ENCODE results near the gene RIMBP2.

The RIMBP2 gene

DNA sequence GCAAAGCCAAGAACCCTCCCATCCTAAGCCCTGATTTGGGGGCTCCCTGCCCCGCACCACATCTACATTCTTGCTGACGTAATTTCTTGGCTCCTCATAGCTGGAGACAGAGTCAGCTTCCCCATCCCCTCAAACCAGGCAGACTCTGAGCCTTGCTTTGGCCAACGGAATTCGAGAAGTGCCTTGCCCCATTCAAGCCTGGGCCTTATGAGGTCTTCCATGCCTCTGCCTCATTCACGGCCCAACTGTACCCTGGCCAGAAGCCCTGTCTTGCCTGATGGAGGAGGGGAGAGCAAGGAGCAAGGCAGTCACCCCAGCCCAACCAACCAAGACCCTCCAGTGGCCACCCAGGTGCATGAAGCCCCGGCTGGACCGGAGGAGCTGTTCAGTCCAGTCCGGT, 214.3 kb downstream of the RIMBP2 start:
- no peak for DNase-seq (ENCODE audit: low read depth)

DNA sequence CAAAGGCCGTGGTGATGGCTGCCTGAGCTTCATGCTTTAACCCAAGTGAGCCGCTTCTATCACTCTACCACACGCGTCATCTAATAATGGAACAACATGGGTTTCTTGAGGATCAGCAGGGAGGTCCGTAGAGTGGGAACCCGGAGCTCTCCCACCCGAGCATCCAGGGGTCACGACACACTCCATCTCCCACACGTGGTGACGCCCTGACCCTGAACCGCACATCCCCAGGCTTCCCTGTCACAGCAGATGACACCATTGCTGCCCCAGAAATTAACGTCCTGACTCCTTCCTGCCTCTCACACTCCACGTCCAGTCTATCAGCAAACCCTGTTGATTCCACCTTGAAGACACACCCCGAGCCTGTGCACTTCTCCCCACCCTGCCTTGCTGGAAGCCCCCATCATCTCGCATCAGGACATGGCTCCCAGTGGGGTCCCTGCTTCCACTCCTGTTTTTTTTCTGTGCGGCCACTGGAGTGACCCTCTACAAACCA, 215.2 kb downstream of the RIMBP2 start:
- DNase-seq (ENCODE audit: low read depth), result no peak

DNA sequence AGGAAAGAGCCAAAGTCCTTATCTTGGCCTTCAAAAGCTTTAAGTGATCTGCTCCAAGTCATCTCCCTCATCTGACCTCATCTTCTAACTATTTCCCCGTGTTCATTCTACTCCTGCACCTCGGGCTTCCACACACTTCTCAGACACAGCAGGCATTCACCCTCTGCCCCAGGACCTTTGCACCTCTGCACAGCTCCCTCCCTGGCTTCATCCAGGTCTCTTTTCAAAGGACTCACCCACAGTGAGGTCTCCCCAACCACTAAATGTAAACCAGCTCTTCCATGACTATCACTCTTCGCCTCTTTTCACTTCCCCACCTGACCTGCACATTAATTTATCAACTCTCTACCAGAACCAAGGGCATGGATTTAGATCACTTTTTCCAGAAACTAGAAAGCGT, 216.6 kb downstream of the RIMBP2 start:
- no peak for DNase-seq (ENCODE audit: low read depth)

DNA sequence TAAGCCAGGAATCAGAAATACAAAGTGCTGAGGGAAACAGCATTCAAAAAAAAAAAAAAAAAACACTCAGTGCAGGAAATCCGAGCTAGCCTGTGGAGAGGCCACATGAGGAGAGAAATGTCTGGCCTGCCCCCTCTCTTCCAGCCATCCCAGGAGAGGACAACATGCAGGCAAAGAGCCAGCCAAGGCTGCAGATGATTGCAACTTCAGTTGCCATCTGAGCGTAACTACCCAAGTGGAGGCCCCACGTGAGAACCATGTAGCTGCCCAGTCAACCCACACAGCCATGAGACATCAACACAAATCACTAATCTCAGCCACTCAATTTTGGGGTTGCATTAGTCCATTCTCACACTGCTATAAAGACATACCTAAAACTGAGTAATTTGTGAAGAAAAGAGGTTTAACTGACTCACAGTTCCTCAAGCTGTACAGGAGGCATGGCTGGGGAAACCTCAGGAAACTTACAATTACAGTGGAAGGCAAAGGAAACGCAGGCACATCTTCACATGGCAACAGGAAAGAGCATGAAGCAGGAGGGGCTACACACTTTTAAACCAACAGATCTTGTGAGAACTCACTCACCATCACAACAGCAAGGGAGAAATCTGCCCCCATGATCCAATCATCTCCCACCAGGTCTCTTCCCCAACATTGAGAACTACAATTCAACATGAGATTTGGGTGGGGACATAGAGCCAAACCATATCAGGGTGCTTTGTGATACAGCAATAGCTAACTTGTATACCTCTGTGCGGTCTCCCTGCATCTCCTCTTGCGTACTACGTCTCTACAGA, 217.3 kb downstream of the RIMBP2 start:
- DNase-seq (ENCODE audit: low read depth), result no peak

DNA sequence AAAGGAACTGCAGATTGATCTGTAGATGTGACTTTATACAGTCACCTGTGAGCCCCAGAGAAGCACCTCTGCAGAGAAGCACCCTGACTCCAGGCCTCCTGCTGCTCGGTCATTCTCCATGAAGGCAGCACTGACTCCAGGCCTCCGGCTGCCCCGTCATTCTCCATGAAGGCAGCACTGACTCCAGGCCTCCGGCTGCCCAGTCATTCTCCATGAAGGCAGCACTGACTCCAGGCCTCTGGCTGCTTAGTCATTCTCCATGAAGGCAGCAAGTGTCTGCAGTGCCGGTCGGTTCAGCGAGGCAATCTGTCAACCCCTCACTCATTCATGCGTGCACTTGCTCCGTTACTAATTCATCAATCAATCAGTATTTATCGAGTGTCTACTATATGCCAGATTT, 218.1 kb downstream of the RIMBP2 start:
- DNase-seq (ENCODE audit: low read depth), result no peak

DNA sequence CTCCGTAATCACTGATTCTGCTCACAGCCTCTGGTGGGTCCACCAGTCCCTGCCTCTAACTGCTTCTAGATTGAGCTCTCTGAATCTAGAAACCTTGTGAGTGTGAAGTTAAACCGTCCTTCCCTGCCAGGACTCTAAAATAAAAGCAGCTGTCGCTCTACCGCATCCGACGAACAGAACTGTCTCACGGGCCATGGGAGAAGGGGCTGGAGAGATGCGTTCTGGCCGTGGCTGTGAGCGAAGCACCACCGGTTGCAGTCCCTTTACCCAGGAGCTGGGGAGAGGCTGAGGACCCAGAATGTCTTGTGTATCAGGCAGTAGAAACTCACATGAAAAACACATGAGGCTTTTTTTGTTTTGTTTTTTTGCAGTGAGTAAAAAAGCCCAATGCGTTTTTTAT, 218.8 kb downstream of the RIMBP2 start:
- DNase-seq (ENCODE audit: low read depth), result no peak

DNA sequence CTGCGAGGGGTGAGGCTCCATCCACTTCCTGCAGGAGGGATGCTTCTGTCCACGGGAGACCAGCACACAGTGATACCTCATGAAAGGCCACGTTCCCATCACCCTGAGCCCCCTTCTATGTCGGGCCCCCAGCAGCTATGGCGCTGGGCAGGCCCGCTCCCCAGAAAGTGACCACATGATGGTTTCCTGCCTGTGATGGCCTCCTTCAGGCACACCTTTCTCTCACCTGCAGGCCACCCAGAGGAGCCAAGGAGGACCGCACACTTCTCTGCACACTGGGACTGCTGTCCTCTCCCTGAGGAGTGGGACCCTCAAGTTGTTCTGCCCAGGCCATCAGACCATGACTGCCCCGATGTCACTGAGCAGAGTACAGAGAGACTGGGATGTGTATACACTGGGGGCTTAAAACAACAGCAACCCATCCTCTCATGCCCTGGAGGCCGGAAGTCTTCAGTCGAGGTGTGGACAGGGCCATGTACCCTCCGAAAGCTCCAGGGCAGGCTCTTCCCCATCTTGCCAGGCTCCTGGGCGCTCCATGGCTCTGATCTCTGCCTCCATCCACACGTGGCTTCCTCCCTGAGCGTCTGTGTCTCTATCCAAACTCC, 219.5 kb downstream of the RIMBP2 start:
- no peak for DNase-seq (ENCODE audit: low read depth)

DNA sequence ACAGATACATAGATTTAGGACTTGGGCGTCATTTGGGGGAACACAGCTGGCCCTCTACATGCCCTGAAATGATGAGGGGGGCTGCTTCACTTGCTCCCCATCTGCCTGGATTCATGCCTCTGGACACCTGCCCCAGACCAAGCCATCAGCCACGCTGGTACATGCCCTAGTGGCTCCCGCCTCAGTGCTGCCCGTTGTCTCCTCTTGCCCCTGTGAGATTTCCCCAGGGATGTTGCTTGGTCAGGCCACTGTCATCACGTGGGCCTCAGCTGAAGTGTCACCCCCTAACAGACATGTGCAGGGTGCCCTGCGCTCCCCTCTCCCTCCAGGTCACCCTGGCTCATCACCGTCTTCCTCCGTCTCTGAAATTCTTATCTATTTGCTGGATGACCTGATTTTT, 220.9 kb downstream of the RIMBP2 start:
- no peak for DNase-seq (ENCODE audit: low read depth)

DNA sequence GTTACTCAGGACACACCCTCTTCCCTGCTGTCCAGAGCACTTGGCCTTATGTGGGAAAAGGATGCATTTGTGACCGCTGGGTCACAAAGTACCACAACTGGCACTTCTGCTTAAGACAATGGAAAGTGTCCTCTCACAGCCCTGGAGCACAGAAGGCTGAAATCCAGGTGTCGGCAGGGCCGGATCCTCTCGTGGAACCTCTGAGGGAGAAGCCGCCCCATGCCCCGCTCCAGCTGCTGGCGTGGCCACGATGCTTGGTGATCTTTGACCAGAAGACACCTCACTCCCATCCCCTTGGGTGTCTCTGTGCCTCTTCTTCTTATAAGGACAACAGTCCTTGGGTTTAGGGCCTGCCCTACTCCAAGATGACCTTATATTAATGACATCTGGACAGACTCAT, 221.4 kb downstream of the RIMBP2 start:
- no peak for DNase-seq (ENCODE audit: low read depth)

DNA sequence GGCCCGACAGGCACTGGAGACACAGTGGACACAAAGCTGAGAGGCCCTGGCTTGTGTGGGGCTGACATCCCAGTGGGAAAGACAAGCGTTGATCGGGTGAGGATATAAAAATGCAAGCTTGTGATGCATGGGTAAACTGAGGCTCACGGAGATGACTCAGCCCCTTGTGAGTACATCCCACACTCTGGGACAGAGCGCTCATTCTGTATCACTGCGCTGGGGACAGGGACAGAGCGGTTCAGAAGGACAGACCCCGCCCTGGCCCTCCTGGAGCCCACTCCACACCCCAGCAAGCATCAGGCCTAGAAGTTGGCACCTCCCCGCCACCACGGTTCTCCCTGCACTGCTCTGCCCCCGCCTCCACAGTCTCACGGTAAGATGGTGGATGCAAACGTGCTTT, 222.1 kb downstream of the RIMBP2 start:
- no peak for DNase-seq (ENCODE audit: low read depth)

DNA sequence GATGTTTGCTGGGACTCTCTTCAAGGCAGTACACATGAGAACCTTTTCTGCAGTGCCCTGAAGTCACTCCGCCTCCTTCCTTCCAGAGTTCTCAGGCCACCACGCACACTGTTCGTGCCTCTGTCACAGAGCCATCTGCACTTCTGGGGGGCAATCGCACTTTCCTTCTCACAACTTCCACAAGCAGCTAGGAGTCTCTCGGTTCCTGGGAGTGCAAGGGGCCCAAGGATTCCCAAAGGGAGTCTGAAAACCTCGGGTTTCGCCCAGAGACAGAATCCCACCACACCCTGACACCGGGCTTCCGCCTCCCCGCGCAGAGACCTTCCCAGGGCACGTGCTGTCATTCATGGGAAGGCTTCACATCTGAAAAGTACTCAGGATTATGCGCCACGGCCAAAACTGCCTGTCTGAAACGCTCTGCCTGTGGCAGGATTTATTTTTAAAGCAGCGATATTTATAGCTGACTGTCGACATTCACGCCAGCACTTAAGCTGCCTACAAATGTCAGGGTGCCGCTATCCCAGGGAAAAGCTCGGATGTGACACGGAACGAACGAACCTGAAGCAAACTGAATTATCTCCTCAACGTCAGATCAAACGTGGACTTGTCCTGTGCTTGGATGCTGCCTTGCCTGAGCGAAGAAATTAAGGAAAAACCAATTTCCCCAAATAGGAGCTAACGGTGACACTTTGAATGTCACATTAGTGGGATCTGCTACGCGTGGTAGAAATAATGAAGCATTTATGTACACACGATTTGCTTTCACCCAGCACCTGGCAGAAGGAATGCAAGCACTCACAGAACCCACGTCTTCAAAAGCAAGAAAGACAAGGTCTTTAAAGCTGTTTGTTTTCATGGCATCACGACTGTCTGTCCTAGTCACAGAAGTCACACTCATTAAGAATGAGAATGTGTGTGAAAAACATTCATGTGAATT, 224.4 kb downstream of the RIMBP2 start:
- no peak for DNase-seq (ENCODE audit: low read depth)

DNA sequence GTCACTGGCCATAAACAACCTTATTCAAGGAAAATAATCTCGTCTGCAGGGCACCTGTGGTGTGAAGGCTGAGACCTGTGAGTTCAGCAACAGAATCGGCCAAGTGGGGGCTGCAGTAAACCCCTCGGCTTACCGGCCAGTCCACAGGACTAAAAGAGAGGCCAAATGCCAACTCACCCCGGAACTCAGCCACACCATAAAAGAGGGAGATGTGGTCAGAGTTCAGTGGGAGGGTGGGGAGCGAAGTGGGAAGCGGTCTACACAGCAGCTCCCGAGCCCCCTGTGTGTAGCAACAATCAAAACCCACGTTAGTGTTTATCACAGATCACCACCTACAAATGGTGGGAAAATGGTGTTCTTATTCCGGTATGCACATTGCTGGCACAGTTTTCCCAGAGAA, 225.4 kb downstream of the RIMBP2 start:
- DNase-seq (ENCODE audit: low read depth), result no peak

DNA sequence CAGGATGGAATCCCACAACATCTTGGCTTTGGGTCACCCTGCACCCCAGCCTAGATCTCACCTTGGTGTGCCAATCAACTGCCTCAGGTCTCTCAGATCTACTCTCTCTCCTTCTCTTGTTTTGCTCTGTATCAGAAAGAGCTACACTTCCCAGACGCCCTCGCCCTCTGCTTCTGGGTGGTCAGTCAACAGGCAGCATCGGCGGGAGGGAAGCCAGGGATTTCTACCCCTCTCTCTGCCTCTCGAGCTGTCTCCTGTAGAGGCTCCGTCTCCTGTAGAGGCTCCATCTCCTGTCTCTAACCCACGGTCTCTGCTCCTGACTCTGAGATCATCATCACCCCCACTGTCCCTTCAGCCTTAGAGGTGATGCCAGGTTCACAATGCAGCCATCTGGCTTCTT, 226.8 kb downstream of the RIMBP2 start:
- no peak for DNase-seq (ENCODE audit: low read depth)

DNA sequence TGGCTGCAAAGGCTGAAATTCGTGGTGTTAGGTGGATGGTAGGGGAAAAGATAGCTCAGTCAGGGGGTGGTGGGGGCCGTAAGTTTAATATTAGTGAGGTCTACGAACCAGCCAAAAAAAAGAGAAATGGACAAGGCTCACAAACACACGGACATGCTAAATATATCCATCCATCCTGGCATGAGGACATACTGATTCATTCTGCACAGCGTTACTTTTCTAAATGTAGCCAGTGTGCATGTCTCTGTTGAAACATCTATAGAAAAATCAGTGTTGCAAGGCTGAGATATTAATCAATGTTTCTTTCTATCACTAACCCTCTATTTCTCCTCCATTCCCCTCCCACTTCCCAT, 227.8 kb downstream of the RIMBP2 start:
- DNase-seq (ENCODE audit: low read depth), result no peak

DNA sequence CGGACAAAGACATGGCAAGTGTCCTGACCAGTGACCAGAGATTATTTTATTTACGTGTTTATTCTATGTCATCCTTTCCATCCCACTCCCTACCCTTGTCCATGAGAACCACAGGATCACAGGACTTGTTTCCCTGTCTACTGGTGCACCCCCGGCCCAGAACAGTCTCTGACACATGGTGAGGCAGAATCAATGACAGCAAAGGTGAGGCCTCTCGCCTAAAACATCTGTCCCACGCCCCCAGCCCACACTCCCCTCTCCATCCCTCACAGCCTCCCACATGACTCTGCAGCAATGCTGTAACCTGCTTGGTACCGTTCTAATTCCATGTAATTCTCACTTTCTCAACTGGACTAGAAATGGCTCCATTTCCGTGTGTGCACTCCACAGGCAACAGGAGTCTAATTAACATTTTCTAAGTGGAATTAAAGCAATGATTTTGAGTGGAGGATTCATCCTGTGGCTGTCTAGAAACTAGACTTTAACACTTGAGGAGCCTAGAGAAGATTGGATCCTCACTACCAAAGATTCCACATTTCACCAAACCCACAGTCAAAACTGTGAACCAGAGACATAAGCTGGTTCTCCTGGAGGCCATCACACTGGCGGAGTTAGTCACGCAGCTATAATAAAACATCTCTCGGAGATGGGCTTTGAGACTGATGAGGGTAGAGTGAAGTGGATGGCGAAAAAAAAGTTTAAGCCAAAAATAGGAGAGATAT, 228.3 kb downstream of the RIMBP2 start:
- no peak for DNase-seq (ENCODE audit: low read depth)

DNA sequence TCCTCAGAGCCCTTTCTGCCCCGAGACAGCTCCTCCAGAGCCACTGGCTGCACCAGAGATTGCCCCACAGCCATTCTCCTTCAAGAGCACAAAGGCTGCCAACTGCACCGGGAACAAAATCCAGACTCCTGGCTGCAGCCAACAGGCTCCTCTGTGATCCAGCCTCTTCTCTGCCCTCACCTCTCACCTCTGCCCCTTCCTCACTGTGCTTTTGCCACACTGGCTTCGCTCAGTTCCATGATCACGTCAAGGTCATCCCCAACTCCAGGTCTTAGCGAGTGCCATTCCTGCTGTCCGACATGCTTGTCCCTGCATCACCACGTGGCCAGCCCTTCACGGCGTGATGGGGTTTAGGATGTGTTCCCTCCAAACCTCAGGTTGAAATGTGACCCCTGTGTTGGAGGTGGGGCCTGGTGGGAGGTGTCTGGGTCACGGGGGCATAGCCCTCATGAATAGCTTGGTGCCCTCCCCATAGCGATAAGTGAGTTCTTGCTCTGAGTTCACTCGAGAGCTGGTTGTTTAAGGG, 229.1 kb downstream of the RIMBP2 start:
- DNase-seq (ENCODE audit: low read depth), result no peak

DNA sequence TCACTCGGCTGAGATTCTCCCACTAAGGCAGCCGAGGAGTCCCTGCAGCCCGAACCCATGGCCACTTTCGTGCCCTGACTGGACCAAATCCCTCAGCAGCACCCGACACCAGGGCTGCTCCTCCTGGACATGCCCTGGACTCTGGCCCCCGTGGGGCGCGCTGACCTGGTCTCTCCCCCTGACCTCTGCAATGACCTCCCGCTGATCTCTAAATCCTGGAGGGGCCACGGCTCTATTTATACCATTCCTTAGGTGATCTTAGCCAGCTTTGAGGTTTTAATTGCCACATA, 230.0 kb downstream of the RIMBP2 start:
- DNase-seq (ENCODE audit: low read depth), result no peak

DNA sequence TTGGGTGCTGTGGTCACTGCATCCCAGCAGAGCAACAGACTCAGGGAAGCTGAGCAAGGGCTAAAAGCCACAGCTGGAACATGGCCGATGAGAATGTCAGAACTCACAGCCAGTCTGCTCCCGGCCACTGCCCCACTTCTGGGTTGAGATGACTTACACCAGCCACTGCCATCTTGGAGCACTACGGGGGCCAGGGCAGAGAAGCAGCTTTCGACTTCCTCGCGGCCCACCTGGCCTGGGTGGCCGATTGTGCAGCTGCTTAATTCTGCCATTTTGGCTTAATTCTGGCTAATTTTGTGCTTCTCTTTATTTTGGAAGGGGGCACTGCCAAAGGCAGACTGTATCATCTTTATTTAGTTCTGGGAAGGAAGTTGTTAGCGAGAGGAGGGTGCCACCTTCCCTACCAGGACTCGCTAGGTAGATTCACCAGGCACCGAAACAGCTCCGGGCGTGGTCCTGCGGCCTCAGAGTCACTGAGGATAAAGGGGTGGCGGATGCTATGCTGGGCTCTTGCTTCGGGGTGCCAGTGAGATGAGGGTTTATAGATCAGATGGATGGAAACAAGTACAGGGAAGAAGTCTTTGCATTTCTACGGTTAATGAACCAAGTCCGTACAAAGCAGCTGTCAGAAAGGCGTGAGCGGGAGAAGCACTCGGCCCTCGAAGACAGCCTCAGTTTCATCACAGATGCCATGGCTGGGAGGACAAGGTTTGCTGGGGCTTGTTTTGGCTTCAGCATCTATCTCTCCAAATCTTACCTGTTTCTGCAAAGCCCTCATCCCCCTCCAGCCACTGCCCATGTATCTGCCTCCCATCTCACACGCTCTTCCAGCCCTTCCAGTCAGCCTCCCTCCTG, 230.6 kb downstream of the RIMBP2 start:
- no peak for DNase-seq (ENCODE audit: low read depth)

DNA sequence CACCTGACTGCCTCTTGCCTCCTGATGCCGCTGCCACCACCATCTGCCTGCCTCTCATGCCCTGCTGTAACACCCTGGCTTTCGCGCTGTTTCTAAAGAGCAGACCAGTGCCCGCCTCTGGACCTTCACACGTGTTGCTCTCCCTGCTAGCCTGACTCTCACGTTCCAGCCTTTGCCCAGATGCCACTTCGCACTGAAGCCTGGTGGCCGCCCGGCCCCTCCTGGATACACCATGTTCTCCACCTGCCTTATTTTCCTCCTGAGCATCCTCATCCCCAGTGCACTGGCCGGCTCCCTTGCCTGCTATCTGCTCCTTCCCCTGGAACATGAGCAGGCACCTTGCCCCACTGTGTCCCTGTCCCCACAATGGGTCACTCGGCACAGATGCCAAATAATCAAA, 231.9 kb downstream of the RIMBP2 start:
- DNase-seq (ENCODE audit: low read depth), result no peak

DNA sequence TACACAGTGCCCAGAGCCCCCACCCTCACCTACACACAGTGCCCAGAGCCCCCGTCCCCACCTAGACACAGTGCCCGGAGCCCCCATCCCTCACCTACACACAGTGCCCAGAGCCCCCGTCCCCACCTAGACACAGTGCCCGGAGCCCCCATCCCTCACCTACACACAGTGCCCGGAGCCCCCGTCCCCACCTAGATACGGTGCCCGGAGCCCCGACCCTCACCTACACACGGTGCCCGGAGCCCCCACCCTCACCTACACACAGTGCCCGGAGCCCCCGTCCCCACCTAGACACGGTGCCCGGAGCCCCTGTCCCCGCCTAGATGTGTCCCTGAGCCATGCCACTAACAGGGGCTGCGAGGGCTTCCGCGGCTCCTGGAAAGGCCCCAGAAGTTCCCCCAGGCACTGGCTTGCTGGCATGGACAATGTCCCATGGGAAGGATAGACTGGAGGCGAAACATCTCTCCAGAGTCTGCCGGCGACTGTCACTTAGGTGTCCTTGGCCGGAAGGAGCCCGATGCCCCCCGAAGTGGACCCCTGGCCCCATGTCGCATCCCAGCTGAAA, 232.4 kb downstream of the RIMBP2 start:
- no peak for DNase-seq (ENCODE audit: low read depth)

DNA sequence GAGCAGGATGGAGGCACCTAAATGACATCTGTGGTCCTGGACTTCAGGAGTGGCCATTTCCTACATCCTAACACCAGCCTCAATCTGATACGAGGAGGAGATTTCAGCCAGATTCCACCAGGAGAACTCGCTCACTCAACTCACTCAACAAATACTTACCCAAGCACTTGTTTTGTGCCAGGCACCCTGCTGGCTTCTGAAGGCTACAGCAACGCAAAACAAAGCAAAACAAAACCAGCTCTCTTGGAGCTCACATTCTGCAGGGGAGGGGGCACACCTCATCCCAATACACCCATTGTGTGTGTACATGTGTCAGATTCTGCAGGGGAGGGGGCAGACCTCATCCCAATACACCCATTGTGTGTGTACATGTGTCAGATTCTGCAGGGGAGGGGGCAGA, 233.7 kb downstream of the RIMBP2 start:
- DNase-seq (ENCODE audit: low read depth), result no peak
